Measurements from ENCODE around the gene LAMTOR3.
"Not testable (repeated sequence)": the region's sequence is repeated elsewhere in the genome, so short reads cannot be mapped to it uniquely, and the experiment has no call there.

Gene LAMTOR3

DNA sequence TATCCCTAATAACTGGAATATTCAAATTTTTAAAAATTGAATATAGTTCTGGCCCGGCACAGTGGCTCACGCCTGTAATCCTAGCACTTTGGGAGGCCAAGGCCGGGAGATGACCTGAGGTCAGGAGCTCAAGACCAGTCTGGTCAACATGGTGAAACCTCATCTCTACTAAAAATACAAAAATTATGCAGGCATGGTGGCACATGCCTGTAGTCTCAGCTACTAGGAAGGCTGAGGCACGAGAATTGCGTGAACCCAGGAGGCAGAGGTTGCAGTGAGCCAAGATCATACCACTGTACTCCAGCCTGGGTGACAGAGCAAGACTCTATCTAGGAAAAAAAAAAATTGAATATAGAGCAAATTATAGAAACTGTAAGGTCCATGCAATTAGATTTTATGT lies 64.2 kb downstream of the LAMTOR3 start:
- not testable (repeated sequence) for DNase-seq (ENCODE audit: low read depth in 3 of 3)

DNA sequence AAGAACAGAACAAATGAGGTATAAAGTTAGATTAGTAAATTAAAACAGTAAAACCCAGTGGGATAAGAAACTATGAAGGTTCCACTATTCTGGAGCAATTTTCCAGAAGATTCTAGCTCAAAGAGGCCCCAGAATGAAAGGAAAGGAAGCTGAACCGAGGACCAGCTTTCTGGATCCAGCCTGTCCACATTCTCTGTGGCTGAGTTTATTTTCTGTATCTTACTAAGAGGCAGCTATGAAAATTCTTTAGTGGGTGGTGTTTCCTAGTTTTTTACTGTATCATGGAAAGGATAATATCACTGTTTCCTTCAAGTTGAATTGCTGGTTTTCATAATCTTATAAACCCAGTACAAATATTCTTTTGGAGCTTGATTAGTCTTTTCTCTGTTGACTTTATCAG lies 65.8 kb downstream of the LAMTOR3 start:
- no peak for DNase-seq (ENCODE audit: low read depth in 3 of 3)
